Globus pallidus (tissue), 1 donor: Measurements from ENCODE around the gene CCDC88C.
A peak's percentile ranks its signal among the peaks of the same experiment; 100 is the strongest.
"Not testable (repeated sequence)": the region's sequence is repeated elsewhere in the genome, so short reads cannot be mapped to it uniquely, and the experiment has no call there.

Source experiments
- DNase-seq: peaks from one replicate; pipeline ENCODE4 v3.0.0-alpha.2; 2015; ENCODE audit warnings: low spot score

The CCDC88C gene

GRCh38 chr14:91418387-91419043 is 895 bp upstream of the CCDC88C start:
- peak; percentile 36 for DNase-seq

GRCh38 chr14:91417983-91418386 is 365 bp upstream of the CCDC88C start:
- no peak for DNase-seq

GRCh38 chr14:91416744-91417119 is 888 bp downstream of the CCDC88C start:
- no peak for DNase-seq

- no peak for DNase-seq
These were observed 1.6 kb downstream of the CCDC88C start for GRCh38 chr14:91415794-91416743.

- DNase-seq = no peak
These were observed 3.2 kb downstream of the CCDC88C start for GRCh38 chr14:91414475-91414833.

GRCh38 chr14:91413547-91414474 is 3.8 kb downstream of the CCDC88C start:
- no peak for DNase-seq

GRCh38 chr14:91412939-91413338 is 4.7 kb downstream of the CCDC88C start:
- DNase-seq = no peak

- no peak for DNase-seq
These were observed 6.7 kb downstream of the CCDC88C start for GRCh38 chr14:91410771-91411536.

GRCh38 chr14:91409928-91410718 is 7.5 kb downstream of the CCDC88C start:
- no peak for DNase-seq

GRCh38 chr14:91409240-91409639 is 8.4 kb downstream of the CCDC88C start:
- not testable (repeated sequence) for DNase-seq

GRCh38 chr14:91406982-91407381 is 10.6 kb downstream of the CCDC88C start:
- no peak for DNase-seq

GRCh38 chr14:91406451-91406850 is 11.2 kb downstream of the CCDC88C start:
- DNase-seq = no peak

- DNase-seq = no peak
These were observed 11.7 kb downstream of the CCDC88C start for GRCh38 chr14:91405724-91406435.

- no peak for DNase-seq
These were observed 12.3 kb downstream of the CCDC88C start for GRCh38 chr14:91405241-91405721.

GRCh38 chr14:91402771-91403600 is 14.6 kb downstream of the CCDC88C start:
- DNase-seq = no peak

GRCh38 chr14:91402348-91402747 is 15.3 kb downstream of the CCDC88C start:
- DNase-seq = no peak

GRCh38 chr14:91401751-91402150 is 15.9 kb downstream of the CCDC88C start:
- DNase-seq = no peak

GRCh38 chr14:91400696-91401095 is 16.9 kb downstream of the CCDC88C start:
- no peak for DNase-seq
